CD14-positive monocyte (primary cell): ENCODE measurements around the gene PWP1. TPM values are rescaled to one million over a fixed set of nuclear protein-coding genes. Genes with fewer than 3 reads are reported as not detected.

Experiments used
- DNase-seq, 3 donors: peaks; one replicate each; pipeline ENCODE4 v3.0.0-alpha.2; 2011 to 2022
- H2AFZ ChIP-seq: 2 replicates; pipeline ENCODE4 v1.6.0; 2012; ENCODE audit warnings: mild to moderate bottlenecking, low read depth, low read length, inconsistent platforms; ENCODE audit not compliant: insufficient read depth, poor library complexity, severe bottlenecking
- H3K27ac ChIP-seq, 2 donors: 1 replicate in 1 of 2; 2 replicates in 1 of 2; pipeline ENCODE4 v1.5.1; 2012 to 2013; ENCODE audit warnings: low read length in 2 of 2, control low read depth in 1 of 2, inconsistent platforms in 1 of 2, low read depth in 1 of 2, mild to moderate bottlenecking in 1 of 2
- H3K27me3 ChIP-seq, 2 donors: one replicate each; pipeline versions ENCODE4 v1.6.0 to v1.6.1; 2011 to 2013; ENCODE audit warnings: low read length in 2 of 2; ENCODE audit not compliant: control insufficient read depth in 2 of 2, insufficient read depth in 2 of 2
- H3K36me3 ChIP-seq, 2 donors: replicated peaks in 1 of 2; 1 replicate in 1 of 2; 2 replicates in 1 of 2; pipeline versions ENCODE4 v1.5.1 to v1.6.1; 2012 to 2013; ENCODE audit warnings: low read length in 2 of 2, control low read depth in 1 of 2, inconsistent platforms in 1 of 2, mild to moderate bottlenecking in 1 of 2; ENCODE audit not compliant: insufficient read depth in 2 of 2, control insufficient read depth in 1 of 2
- H3K4me1 ChIP-seq, 2 donors: 1 replicate in 1 of 2; 2 replicates in 1 of 2; pipeline versions ENCODE4 v1.5.1 to v1.6.1; 2012 to 2013; ENCODE audit warnings: low read length in 2 of 2, control low read depth in 1 of 2, inconsistent platforms in 1 of 2, mild to moderate bottlenecking in 1 of 2, moderate library complexity in 1 of 2; ENCODE audit not compliant: insufficient read depth in 2 of 2, control insufficient read depth in 1 of 2
- H3K4me2 ChIP-seq: replicated peaks from 2 replicates; pipeline ENCODE3; 2012; ENCODE audit warnings: low read length, moderate library complexity, mild to moderate bottlenecking; ENCODE audit not compliant: poor library complexity, severe bottlenecking; ENCODE audit errors: extremely low read depth
- H3K4me3 ChIP-seq, 3 experiments: fragments of 200-600 bp in 1 of 3; sonication (generic) in 1 of 3; replicated peaks in 1 of 3; 1 replicate in 2 of 3; 2 replicates in 1 of 3; pipeline ENCODE4 v1.5.1; 2011 to 2013; ENCODE audit warnings: low read length in 3 of 3, mild to moderate bottlenecking in 3 of 3, control low read depth in 2 of 3, low read depth in 2 of 3, inconsistent platforms in 1 of 3, moderate library complexity in 1 of 3
- H3K79me2 ChIP-seq: 2 replicates; pipeline ENCODE4 v1.6.0; 2012; ENCODE audit warnings: mild to moderate bottlenecking, control low read depth, inconsistent platforms, low read length, moderate library complexity; ENCODE audit not compliant: insufficient read depth
- H3K9ac ChIP-seq: 2 replicates; pipeline ENCODE4 v1.6.0; 2017; ENCODE audit warnings: low read length, mild to moderate bottlenecking; ENCODE audit not compliant: insufficient read depth, poor library complexity, severe bottlenecking
- H3K9me3 ChIP-seq, 2 donors: replicated peaks in 1 of 2; 1 replicate in 1 of 2; 2 replicates in 1 of 2; pipeline versions ENCODE4 v1.5.1 to v1.6.1; 2012 to 2013; ENCODE audit warnings: low read length in 2 of 2, control low read depth in 1 of 2; ENCODE audit not compliant: control insufficient read depth in 1 of 2, insufficient read depth in 1 of 2
- H4K20me1 ChIP-seq: 2 replicates; pipeline ENCODE4 v1.6.0; 2012; ENCODE audit warnings: mild to moderate bottlenecking, low read length, control low read depth, moderate library complexity; ENCODE audit not compliant: insufficient read depth
- H3K27ac Mint-ChIP-seq, 7 donors: one replicate each; pipeline ENCODE4 v1.8.0; 2020; ENCODE audit warnings: mild to moderate bottlenecking in 7 of 7, mixed read lengths in 7 of 7, moderate library complexity in 6 of 7, inconsistent platforms in 2 of 7
- H3K27me3 Mint-ChIP-seq, 3 donors: one replicate each; pipeline ENCODE4 v1.8.0; 2021 to 2022; ENCODE audit warnings: low read depth in 3 of 3, mild to moderate bottlenecking in 3 of 3, mixed read lengths in 3 of 3, moderate library complexity in 3 of 3, inconsistent platforms in 1 of 3
- H3K36me3 Mint-ChIP-seq, 2 donors: one replicate each; pipeline ENCODE4 v1.8.0; 2020; ENCODE audit warnings: mixed read lengths in 2 of 2, inconsistent platforms in 1 of 2, mild to moderate bottlenecking in 1 of 2
- H3K4me1 Mint-ChIP-seq: one replicate; pipeline ENCODE4 v1.8.0; 2020; ENCODE audit warnings: mild to moderate bottlenecking, mixed read lengths
- H3K4me3 Mint-ChIP-seq, 2 donors: one replicate each; pipeline ENCODE4 v1.8.0; 2020; ENCODE audit warnings: mild to moderate bottlenecking in 2 of 2, mixed read lengths in 2 of 2, moderate library complexity in 1 of 2
- H3K9me3 Mint-ChIP-seq, 7 donors: one replicate each; pipeline ENCODE4 v1.8.0; 2020 to 2022; ENCODE audit warnings: mixed read lengths in 7 of 7, mild to moderate bottlenecking in 6 of 7, moderate library complexity in 6 of 7, inconsistent platforms in 2 of 7
- CTCF ChIP-seq: fragments of 200-600 bp; IDR thresholded peaks from one replicate; pipeline ENCODE4 v1.8.0; 2022; ENCODE audit warnings: antibody characterized with exemption, mild to moderate bottlenecking
- WGBS: methylation state at CpG from one replicate; pipeline ENCODE4 v1.1.5; 2013; ENCODE audit warnings: missing lambda C conversion rate; ENCODE audit not compliant: insufficient coverage; 5-methylcytosine and 5-hydroxymethylcytosine counted together
- intact Hi-C, 2 donors: fragments of 100-400 bp; cut with micrococcal nuclease; formaldehyde crosslinking; loops; one replicate each; pipeline versions ENCODE4 v1.15.0 to v1.15.1; 2023
- polyA plus RNA-seq, 3 donors: library from polyadenylated mRNA; depleted of rRNA in 1 of 3; unstranded in 2 of 3; stranded (reverse) in 1 of 3; fragments of 300-500 nt in 2 of 3; fragments of >200 nt in 1 of 3; fragmentation: Illumina TruSeq in 2 of 3; gene quantifications; 1 replicate in 2 of 3; 2 replicates in 1 of 3; pipeline ENCODE4 v1.2.3, GENCODE V29; 2012 to 2021

The PWP1 gene
- polyA plus RNA-seq, 3 donors, result 27.1 to 29.1 (median 28.0) TPM

GRCh38 chr12:107653519-107653918 is 32.1 kb upstream of the PWP1 start:
- H3K9me3 Mint-ChIP-seq, result no peaks in the 10 kb centered on the region
- H2AFZ ChIP-seq, result no peak overlapping the region
- DNase-seq, result no peak
- H4K20me1 ChIP-seq, result no peaks in the 10 kb centered on the region
- no peak overlapping the region for H3K4me3 ChIP-seq
- no peaks in the 10 kb centered on the region for H3K27me3 ChIP-seq
- no CpG with 5 or more reads among the region's 2 CpGs for WGBS
- peaks cover 0 to 1% (median 1%) of the 10 kb centered on the region in 3 donors for H3K27me3 Mint-ChIP-seq
- peaks cover 0 to 6% of the 10 kb centered on the region in 2 donors for H3K36me3 ChIP-seq
- H3K9ac ChIP-seq, result no peak overlapping the region
- H3K4me1 ChIP-seq, result no peaks in the 10 kb centered on the region
- H3K4me2 ChIP-seq, result no peak overlapping the region
- no peak for TF ChIP-seq CTCF
- H3K4me1 Mint-ChIP-seq, result no peaks in the 10 kb centered on the region
- peaks cover 4 to 9% of the 10 kb centered on the region in 2 donors for H3K36me3 Mint-ChIP-seq
- H3K27ac Mint-ChIP-seq, result no peak overlapping the region
- no peaks in the 10 kb centered on the region for H3K9me3 ChIP-seq
- H3K4me3 Mint-ChIP-seq, result no peak overlapping the region
- H3K27ac ChIP-seq, result no peak overlapping the region
- intact Hi-C loops, result no loop called here
- H3K79me2 ChIP-seq, result no peaks in the 10 kb centered on the region

GRCh38 chr12:107654873-107655272 is 30.7 kb upstream of the PWP1 start:
- Histone ChIP-seq H3K4me2 (no peak overlapping the region), H3K27ac (no peak overlapping the region), H3K9me3 (no peaks in the 10 kb centered on the region), H2AFZ (no peak overlapping the region), H3K9ac (no peak overlapping the region), H3K79me2 (no peaks in the 10 kb centered on the region), H3K4me3 (no peak overlapping the region), H3K27me3 (no peaks in the 10 kb centered on the region), H3K36me3 (peaks cover 0 to 6% of the 10 kb centered on the region in 2 donors), H4K20me1 (no peaks in the 10 kb centered on the region), H3K4me1 (peaks cover 0 to 2% of the 10 kb centered on the region in 2 donors)
- peaks cover 2% of the 10 kb centered on the region for H3K4me1 Mint-ChIP-seq
- no CpG with 5 or more reads among the region's 4 CpGs for WGBS
- H3K36me3 Mint-ChIP-seq, result peaks cover 4 to 12% of the 10 kb centered on the region in 2 donors
- no peaks in the 10 kb centered on the region for H3K9me3 Mint-ChIP-seq
- peaks cover 0 to 1% (median 0%) of the 10 kb centered on the region in 3 donors for H3K27me3 Mint-ChIP-seq
- no peak for DNase-seq
- no peak overlapping the region for H3K27ac Mint-ChIP-seq
- no peak for TF ChIP-seq CTCF
- no peak overlapping the region for H3K4me3 Mint-ChIP-seq
- intact Hi-C loops, result no loop called here
